Measurements from ENCODE around the gene MALRD1.

MALRD1 gene

DNA sequence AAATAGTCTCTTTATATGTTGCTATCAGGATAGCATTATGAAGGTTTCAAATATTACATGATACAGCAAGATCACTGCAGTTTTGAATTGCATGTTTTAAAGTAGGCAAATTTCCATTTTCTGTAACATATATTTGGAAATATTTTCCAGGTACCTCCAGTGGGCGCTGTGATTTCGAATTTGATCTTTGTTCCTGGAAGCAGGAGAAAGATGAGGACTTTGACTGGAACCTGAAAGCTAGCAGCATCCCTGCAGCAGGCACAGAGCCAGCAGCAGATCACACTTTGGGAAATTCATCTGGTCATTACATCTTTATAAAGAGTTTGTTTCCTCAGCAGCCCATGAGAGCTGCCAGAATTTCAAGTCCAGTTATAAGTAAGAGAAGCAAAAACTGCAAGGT is 299.0 kb downstream of the MALRD1 start:
- no peak for DNase-seq (ENCODE audit: low read depth, low spot score)

DNA sequence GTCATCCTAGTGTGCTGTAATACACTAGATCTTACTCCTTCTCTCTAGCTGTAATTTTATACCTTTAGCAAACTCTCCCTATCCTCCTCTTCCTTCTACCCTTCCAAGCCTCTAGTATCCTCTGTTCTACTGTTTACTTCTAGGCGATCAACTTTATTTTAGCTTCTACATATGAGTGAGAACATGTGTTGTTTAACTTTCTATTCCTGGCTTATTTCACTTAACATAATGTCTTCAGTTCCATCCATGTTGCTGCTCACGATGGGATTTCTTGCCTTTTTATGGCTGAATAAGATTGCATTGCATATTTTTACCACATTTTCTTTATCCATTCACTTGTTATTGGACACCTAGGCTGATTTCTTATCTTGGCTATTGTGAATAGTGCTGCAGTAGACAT is 318.6 kb downstream of the MALRD1 start:
- DNase-seq (ENCODE audit: low read depth, low spot score) = no peak

DNA sequence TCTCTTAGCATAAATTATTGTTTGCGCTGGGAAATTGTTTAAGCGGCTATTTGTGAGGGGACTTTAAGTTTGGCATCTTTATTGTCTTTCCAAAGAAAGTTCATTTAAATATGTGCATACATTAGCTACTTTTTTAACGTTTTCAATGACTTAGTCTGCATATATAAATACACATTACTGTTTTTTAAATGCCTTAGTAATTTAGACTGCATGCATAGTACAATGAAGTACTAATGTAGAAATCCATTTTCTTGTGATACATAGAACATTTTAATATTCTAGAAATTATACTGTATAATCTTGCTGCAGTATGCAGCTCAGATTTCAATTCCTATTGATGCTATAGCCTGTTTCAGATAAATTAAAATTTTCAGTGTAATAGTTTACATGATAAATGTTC is 325.4 kb downstream of the MALRD1 start:
- no peak for DNase-seq (ENCODE audit: low read depth, low spot score)

DNA sequence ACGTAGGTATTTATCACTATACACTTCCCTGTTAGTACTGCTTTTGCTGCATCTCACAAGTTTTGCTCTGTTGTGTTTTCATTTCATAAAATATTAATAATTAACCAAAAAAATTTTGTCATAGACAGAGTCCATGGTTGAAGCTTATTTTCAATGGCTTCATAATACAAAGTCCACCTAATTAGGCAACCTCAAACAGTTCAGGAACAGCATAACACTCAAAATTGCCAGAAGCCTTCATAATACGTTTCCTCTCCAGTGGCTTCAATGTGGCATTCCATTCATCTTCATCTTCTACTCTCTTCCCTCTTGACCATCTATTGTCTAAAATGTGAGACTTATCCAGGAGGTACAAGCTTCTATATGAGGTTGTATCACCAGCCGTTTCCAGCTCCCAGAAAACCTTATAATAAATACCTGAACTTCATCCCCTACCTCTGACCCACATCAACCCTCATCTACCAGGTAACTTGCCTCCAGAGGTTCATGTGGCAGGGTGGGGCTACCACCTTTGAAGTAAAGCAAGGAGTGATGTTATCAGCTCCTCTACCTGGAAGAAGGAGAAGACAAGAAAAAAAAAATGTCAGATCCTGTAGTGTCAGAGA is 337.3 kb downstream of the MALRD1 start:
- DNase-seq (ENCODE audit: low read depth, low spot score) = no peak

DNA sequence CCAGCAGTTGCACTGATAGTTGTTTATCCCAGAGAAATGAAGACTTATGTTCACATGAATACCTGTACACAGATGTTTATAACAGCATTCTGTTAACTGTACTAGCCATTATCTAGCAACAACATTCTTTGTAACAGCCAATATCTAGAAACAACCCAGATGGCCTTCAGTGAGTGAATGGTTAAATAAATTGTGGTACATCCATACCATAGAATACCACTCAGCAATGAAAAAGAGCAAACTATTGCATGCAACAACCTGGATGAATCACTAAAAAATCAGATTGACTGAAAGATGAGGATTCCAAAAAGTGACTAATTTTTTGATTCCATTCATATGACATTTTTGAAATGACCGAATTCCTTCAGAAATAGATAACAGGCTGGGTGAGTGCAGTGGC is 360.3 kb downstream of the MALRD1 start:
- no peak for DNase-seq (ENCODE audit: low read depth, low spot score)

DNA sequence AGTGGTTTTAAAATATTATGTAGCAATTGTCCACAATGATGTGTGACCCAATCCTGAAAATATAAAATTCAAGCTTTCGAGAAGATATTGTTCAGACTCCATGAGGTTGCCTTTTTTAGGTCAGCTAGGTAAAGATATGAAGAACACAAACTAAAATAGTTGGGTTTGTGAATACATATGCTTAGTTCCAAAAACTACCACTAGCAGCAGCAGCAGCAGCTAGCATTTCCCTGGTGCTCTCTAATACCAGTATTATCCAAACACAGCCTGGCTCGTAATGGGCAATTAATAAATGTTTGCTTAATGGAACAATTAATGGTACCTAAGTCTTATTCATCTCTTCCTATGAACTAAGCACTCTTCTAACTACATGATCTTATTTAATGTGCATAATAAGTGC is 362.5 kb downstream of the MALRD1 start:
- DNase-seq (ENCODE audit: low read depth, low spot score) = no peak

DNA sequence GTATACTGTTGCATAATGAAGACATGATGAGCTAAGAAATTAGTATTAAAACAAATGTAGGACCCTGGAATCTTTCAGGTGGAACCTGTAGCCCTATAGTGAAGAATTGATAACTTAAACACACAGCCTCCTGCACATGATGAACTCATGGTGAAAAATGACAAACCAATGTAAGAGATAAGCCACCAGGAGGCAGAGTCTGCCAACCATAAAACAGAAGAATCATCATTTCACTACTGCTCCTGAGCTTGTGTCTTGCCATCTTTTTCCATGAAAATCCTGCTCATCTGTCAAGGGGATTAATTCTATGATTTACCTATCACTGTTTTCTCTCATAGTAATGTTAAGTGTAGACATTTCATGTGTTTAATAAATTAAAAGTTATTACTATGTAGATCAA is 363.9 kb downstream of the MALRD1 start:
- DNase-seq (ENCODE audit: low read depth, low spot score) = peak; percentile 12

DNA sequence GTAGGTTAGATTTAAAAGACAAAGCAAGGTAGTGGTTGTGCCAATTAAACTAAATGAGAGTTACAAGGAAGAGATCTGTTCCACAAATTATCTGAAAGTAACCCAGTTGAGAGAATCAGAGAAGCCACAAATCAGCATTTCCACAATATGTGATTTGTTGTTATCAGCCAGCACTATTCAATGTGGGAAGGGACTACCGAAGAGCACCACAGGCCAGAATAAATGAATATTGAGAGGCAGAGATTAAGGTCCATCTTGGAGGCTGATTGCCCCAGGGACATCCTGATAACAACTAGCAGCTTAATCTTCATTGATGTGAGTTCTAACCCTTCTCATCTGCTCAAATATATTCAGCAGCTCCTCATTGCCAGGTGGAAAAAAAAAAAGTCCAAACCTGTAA is 367.6 kb downstream of the MALRD1 start:
- DNase-seq (ENCODE audit: low read depth, low spot score) = no peak

DNA sequence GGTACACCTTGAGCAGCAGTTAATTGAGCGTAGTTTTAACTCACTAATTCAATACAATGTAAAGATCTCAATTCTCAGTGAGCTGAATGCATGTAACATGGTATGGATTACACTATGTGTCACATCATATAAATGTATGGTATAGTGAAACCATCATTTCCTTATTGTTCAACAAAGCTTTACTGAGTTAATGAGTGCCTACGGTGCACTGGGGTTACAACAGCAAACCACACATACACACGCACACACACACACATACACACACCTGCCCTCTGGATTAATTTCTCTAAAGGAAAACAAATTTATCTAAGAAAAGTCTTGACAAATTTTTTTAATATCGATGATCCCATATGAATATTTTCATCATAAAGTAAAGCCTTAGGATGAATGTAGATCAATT is 369.1 kb downstream of the MALRD1 start:
- no peak for DNase-seq (ENCODE audit: low read depth, low spot score)

DNA sequence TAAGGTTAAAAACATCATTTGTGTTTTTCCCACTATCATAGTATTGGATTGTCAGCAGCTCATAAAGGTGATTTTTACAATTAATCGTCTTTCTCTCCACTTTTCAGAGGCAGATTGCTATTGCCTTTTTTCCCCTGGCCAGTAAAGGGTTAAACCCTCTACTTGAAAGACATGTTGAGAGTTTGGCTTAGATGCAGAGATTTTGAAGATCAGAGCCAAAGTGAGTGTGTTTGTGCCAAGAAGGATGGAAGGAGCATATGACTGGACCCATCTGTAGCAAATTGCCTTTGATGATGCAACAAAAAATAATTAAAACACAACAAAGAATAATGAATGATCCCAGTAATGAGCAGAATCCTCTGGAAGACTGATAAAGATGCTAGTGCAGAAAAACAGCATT is 373.1 kb downstream of the MALRD1 start:
- DNase-seq (ENCODE audit: low read depth, low spot score) = no peak

DNA sequence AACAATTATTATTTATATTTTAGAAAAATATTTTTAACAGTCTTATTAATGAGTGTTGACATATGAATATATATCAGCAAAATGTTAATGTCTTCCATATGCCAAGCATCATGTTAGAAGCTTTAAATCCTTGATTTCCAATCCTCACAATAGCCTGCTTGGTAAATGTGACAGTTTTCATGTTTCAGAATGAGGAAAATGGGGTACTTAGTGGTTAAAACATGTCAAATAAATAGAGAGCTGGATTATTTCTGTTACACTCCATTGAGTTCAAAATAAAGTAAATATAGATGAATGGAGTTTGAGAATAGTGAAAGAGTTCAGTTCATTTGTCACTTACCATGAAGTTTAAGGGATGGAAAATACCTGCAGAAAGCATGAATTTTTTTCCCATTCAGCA is 377.4 kb downstream of the MALRD1 start:
- DNase-seq (ENCODE audit: low read depth, low spot score) = no peak

DNA sequence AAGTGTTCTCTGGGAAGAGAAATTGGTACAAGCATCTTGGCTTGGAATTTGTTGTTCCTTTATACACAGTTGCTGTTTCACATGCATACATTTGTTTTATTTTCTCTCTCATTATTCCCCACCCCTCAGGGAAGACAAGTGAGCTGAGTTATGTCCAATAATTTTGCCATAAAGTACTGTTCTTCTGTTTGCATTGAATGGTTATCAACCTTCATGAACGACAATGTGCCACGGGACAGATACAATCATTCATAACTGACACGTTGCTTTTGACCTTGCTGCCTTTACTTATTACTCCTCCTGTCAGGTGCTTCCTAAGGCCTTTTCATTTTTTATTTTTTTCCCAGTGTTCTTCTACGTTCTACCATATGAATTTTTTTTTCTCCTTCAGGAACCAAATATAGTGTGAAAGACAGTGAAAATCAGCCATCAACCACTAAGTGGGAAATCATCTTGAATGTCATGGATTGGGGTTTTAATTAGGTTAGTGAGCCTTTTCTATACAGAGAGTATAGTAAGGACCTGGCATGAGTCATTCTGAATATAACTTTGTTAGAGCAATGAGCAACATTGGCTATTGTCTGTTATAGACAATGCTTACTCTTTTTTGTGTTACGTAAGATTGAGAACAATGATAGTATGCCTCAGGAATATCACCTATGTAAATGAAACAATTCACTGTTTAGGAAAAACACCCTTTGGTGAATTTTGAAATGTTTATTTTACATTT is 383.2 kb downstream of the MALRD1 start:
- DNase-seq (ENCODE audit: low read depth, low spot score) = no peak

DNA sequence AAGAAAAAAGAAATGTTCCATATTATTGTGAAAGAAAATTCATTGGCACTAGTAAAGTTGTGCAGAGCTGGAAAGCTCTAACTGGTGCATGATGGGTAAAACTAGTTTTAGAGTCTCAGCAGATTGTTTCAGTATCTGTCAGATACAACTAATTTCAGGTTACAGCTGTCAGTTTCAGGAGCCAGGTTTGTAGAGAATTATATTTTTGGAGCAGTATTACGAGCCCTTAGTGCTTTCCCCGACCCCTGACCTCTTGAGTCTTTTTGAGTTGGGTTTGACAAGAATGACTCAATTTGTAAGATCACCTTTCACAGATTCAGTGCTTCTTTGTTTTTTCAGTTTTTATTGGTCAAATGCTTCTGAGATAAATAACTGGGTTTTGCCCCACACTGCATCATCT is 401.3 kb downstream of the MALRD1 start:
- no peak for DNase-seq (ENCODE audit: low read depth, low spot score)

DNA sequence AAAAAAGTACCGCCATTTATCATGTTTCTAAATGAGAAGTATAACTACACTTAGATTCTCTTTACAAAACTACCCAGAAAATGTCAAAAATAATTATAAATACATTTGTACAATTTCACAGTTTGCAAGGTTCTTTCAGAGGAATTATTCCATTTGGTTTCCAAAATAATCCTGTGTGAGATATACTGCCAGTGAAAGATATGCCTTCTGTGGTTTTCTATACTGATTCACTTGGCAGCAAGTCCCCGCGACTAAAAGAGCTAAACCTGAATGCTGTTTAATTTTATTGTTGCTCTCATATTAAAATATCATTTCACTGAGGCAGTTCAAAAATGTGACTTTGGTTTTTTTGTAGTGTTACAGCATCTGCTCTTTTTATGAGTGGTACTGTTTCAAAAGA is 402.8 kb downstream of the MALRD1 start:
- no peak for DNase-seq (ENCODE audit: low read depth, low spot score)

DNA sequence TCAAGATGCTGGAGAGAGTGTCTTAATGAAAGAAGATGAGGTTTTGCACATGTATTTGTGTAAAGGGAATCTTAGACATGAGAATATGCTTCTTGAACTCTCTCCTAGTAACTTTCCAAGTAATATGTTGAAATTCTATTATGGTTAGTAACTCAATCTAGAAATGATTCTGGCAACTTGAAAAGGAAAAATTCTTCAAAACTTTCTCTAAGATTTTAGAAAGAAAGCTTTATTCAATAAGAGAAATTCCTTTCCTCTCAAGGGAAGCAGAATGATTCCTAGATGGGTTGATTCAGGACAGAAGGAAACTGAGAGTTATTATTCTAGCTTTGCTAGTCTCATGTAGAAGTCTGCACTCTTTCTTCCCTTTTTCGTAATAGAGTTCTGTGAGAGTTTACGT is 403.3 kb downstream of the MALRD1 start:
- no peak for DNase-seq (ENCODE audit: low read depth, low spot score)

DNA sequence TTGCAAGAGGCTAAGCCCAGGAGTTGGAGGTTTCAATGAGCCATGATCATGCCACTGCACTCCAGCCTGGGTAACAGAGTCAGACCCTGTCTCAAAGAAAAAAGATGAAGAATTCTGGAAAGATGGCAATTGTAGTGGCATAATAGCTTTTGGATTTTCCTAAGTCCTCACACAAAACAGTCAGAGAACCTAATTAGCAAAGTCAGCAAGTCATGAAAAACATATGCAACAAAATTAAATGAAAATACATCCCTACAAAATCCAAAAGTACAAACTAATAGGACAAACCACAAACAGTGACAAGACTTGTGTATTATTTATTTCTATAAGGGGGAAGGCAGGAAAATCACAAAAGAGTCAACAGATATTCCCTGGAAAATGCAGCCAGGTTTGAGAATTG is 405.4 kb downstream of the MALRD1 start:
- no peak for DNase-seq (ENCODE audit: low read depth, low spot score)

DNA sequence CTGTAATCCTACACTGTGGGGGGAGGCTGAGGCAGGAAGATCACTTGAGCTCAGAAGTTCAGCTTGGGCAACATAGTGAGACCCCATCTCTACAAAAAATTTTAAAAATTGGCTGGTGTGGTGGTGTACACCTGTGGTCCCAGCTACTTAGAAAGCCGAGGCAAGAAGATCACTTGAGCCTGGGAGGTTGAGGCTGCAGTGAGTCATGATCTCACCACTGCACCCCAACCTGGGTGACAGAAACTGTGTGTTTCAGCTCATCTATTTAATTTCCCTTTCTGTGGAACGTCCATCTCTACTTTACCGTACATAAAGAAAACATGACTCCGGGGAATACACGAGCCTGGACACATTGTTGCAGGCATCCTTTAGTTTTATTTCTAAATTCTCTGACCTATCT is 413.0 kb downstream of the MALRD1 start:
- DNase-seq (ENCODE audit: low read depth, low spot score) = no peak

DNA sequence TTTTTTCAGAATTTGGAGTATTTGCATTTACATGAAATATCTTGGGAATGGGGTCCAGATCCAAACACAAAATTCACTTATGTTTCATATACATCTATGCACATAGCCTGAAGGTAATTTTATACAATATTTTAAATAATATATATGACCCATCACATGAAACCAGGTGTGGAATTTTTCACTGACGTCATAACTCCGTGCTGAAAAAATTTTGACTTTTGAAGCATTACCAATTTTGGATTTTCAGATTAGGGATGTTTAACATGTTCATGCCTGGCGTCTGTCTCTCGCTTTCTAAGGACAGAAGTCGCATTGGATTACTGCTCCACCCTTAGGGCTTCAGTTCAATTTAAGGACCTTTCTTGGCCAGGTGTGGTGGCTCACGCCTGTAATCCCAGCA is 418.1 kb downstream of the MALRD1 start:
- DNase-seq (ENCODE audit: low read depth, low spot score) = no peak

DNA sequence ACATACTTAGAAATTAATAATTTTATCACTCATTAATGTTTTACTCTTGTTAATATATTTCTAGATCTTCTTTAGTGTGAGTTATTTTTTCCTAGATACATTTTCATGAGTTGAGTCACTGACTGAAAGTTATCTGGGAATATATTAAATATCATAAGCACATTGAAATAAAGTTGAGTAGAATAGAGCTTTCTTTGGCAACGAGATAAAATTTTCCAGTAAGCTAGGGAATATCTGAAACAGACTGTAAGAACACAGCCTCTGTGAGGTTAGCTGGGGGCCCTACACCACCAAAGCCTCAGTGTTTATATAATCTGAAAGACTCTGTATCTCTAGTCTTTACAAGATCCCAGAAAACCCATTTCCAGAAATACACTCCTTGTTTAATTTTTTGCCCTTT is 419.8 kb downstream of the MALRD1 start:
- DNase-seq (ENCODE audit: low read depth, low spot score) = no peak

DNA sequence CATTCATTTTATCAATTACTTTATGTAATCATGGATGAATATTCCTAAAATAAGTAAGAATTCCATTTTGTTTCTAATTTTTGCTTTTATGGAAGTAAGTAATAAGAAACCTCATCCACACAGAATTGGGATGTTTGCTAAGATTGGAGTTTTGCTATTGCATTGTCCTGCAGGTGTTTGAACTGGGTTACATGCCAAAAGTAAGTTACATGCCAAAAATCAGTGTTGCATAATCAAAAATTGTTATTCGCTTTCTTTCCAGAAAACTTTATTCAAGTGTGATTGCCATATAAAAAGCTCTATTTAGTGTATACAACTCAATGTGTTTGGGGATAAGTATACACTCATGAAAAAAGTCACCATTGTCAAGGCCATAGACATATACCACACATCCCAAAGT is 420.9 kb downstream of the MALRD1 start:
- no peak for DNase-seq (ENCODE audit: low read depth, low spot score)

DNA sequence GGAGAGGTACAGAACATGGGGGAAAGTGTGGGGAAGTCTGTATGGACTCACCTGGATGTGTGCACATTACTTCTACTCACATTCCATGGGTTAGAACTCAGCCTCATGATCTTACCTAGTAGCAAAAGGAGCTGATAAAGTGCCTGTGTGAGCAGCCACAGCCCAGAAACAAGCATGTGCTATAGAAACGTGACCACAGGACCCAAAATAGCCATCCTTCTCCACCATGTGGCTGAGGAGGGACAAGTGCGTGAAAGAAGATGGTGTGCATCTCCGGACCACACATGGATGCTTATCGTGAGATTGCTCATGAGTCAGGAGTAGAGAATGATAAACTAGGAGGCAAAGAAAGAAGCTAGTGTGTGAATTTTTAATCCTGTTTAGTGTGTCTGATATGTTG is 431.3 kb downstream of the MALRD1 start:
- DNase-seq (ENCODE audit: low read depth, low spot score) = no peak

DNA sequence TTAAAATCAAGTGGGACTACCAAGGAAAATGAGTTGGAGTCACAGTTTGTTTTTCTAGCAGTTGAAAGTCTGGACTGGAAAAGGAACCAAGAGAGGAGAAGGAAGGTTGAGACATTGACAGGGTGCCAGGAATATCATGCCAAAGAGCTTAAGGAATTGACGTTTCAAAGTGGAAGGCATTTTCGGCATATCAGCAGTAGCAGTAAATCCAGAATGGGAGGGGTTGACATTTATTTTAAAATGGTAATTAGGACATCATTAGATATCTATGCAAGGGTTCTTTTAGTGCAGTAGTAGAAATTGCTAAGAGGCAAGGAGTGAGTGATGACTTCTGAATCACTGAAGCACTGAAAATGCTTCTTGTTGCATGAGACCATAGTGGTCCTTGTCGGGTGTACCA is 431.8 kb downstream of the MALRD1 start:
- DNase-seq (ENCODE audit: low read depth, low spot score) = no peak

DNA sequence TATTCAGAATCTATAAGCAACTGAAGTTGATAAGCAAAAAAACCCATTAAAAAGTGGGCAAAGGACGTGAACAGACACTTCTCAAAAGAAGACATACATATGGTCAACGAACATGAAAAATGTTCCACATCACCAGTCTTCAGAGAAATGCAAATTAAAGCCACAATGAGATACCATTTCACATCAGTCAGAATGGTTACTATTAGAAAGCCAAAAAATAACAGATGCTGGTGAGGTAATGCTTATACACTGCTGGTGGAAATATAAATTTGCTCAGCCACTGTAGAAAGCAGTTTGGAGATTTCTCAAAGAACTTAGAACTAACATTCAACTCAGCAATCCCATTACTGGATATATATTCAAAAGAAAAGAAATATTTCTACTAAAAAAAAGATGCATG is 434.8 kb downstream of the MALRD1 start:
- DNase-seq (ENCODE audit: low read depth, low spot score) = no peak

Measured in iPS DF 19.7 (cell line).